GM18868 (cell line): ENCODE data around the gene GPATCH2L.
A peak's percentile ranks its signal among the peaks of the same experiment; 100 is the strongest.

Experiments
- ATAC-seq: cut with Tn5 transposase; IDR thresholded peaks from one replicate; pipeline ENCODE4 v1.9.1; 2021; ENCODE audit warnings: mild to moderate bottlenecking, moderate library complexity; ENCODE audit not compliant: unreplicated experiment

GPATCH2L gene

GRCh38 chr14:76135722-76136121 is 16.0 kb upstream of the GPATCH2L start:
- no peak for ATAC-seq

GRCh38 chr14:76136476-76137110 is 15.1 kb upstream of the GPATCH2L start:
- no peak for ATAC-seq

- ATAC-seq, result no peak
Observed at GRCh38 chr14:76138119-76138757, 13.5 kb upstream of the GPATCH2L start.

DNA sequence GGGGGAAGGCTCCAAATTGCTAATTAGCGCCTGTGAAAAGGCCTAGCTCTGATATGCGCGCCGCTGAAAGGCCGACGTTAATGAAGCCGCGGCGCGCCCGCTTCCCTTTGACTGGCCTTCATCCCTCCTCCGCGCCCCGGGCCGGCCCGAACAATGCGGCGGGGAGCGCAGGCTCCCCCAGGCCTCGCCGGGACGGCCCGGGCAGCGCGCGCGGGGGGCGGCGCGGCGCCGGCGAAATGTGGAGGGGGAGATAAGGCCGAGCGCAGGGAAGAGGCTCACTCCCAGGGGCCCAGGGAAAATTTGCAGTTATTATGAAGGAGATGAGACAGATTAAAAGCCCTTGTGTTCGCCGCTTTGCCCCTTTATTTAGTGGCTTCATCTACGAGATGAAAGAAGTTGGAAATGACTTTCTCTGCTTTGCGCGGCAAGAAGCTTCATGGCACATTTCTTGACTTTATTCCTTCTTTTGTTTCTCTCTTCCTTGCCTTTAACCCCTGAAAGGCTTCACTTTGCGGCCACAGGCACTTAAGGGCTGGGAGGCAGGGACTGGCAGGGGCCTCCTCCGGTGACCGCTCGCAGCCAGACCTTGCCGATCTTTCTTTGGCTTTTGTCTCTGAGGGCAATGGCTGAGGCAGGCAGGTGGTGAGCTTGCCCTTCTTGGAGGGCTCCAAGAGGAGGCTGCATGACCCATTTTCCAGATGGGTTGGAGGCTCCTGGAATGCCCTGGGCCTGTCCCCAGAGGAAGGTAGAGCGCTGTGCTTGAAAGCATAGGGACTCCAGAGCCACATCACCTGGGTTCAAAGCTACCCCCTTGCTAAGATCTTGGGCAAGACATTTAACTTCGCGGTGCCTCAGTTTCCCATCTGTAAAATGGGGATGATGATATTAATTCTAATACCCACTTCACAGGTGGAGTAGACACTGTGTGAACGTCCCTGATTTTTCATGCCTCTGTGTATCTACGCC is 12.7 kb upstream of the GPATCH2L start:
- no peak for ATAC-seq

- ATAC-seq, result no peak
Observed at GRCh38 chr14:76143642-76144041, 8.1 kb upstream of the GPATCH2L start.

- ATAC-seq, result no peak
Observed at GRCh38 chr14:76146976-76147375, 4.7 kb upstream of the GPATCH2L start.

- ATAC-seq, result no peak
Observed at GRCh38 chr14:76149196-76149595, 2.5 kb upstream of the GPATCH2L start.

DNA sequence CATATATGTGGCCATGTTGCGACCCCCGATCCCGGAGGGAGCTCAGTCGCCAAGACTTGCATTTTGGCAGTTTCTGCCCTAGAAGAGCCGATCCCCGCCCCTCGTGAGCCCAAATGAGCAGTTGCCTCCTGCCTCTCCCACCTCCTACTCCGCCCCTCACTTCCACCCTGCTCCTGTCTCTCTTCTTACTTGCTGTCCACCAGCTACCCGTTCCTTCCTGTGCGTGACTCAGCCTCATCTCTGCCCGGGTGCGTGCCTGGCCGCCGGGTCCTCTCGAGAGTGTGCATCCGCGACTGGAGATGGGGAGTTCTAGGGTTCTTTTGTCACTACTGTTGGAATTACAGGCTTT is 585 bp downstream of the GPATCH2L start:
- ATAC-seq, result peak; percentile 75

DNA sequence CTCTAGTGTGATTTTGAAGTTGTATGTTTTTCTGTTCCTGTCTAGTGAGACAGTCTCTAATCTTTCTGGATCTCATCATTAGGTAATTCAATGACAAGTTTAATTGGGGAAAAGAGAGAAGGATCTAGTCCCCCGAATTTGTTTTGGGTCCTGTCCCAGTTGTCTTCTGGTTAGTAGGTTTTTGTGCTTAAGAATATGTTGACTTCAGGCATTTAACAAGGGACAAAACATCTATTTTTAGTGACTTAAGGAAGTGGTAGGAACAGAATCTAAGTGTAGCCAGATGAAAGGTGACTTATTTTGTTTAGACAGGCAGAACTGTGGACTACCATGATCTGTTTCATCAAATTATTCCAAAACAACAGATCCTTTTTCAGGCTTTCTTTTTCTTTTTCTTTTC is 2.2 kb downstream of the GPATCH2L start:
- ATAC-seq, result no peak

- ATAC-seq, result no peak
Observed at GRCh38 chr14:76154539-76155126, 2.9 kb downstream of the GPATCH2L start.

GRCh38 chr14:76163668-76164363 is 12.1 kb downstream of the GPATCH2L start:
- ATAC-seq, result no peak

GRCh38 chr14:76168531-76168930 is 16.8 kb downstream of the GPATCH2L start:
- no peak for ATAC-seq

DNA sequence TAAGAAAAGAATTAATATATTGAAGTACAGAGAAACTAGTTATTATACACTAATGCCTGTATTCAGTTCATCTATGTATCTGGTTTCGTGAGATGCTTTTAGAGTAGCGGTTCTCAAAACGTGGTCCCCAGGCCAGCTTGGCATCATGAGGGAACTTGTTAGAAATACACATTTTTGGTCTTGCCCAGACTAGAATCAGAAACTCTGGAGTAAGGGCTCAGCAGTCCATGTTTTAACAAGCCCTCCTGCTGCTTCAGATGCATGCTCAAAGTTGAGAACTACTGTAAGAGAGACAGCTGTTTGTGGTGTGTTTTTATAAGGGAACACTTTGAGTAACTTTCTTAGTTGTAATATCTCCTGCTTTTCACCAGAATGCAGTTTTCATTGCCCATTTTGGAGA is 18.1 kb downstream of the GPATCH2L start:
- ATAC-seq, result no peak

- no peak for ATAC-seq
Observed at GRCh38 chr14:76174982-76175381, 23.3 kb downstream of the GPATCH2L start.

GRCh38 chr14:76175942-76176341 is 24.2 kb downstream of the GPATCH2L start:
- no peak for ATAC-seq

DNA sequence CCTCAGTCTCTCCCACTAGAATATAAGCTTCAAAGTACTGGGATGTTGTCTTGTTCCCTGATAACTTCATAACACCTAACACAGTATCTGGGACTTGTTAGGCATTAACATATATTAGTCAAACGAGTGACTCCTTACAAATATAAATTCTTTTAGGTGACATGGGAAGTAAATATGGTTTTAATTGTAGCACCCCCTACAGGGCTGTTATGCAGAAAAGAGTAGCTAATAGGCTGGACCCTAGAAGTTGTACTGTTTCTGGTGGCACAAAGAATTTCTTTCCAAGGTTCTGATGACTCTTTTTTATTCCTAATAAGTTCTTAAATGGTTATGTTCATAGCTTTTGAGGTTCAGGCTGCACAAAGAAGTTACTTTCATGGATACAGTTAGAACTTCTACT is 29.8 kb downstream of the GPATCH2L start:
- no peak for ATAC-seq

DNA sequence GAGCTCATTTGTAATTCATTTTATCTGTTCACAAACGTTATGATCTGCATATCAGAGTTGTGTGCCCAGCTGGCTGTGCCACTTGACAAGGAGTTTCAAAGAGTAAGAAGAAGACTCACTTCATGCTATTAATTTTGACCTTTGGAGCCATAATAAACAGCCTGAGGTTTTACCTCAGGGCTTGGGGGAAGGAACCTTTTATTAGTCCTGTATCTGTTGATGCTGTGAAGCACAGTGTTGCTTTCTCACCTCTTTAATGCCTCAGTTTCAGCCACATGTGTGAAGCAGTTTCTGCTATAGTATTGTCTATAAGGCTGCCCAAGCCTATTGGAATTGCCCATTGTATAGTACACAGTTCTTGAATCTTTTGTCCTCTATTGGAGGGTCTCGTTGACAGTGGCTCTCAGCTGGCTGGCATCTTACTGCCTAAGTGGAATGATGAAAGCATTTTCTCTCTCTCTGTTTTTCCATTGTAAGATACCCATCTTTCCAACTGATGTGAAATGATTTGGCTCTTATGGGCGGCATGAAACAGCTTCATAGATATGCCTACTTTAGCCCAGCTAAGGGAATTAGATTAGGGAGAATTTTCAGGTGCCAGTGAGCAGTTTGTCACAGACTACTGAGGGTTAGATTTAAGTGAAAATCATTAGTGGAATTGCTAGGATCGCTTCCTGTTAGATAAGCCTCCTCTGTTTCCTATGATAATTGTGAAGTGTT is 34.7 kb downstream of the GPATCH2L start:
- peak; percentile 84 for ATAC-seq

DNA sequence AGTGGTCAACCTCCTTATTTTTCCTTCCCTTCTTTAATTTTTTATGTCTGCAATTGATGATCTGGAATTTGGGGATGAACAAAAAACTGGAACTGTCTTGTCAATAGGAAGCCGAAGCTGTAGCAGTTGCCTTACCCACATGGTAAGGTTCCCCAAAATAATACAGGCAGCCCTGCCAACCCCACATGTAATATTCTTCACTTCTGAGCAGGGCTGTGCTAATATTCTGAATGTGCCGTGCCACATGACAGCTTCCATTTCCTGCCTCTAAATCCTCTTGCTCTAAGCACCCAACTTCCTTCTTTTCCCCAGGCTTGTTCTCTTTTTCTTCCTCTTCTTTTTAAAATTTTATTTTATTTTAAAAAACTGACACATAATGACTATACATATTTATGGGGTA is 39.6 kb downstream of the GPATCH2L start:
- peak; percentile 33 for ATAC-seq

DNA sequence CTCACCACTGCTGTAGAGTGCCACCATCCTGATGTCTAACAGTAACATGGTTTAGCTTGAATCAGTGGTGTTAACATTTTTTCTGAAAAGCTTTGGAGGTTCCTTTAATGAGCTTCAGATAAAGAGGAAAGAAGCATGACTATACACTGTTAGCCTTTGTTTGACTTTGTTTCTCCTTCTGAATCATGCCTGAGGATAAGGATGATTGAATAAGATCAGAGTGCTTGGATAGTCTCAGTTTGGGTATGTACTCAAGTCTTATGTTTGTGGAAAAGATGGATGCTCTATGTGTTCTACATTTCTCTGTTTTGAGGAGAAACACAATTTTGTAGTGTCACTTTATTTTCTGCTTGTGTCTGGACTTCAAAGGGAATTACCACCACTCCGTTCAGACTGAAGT is 42.0 kb downstream of the GPATCH2L start:
- no peak for ATAC-seq

DNA sequence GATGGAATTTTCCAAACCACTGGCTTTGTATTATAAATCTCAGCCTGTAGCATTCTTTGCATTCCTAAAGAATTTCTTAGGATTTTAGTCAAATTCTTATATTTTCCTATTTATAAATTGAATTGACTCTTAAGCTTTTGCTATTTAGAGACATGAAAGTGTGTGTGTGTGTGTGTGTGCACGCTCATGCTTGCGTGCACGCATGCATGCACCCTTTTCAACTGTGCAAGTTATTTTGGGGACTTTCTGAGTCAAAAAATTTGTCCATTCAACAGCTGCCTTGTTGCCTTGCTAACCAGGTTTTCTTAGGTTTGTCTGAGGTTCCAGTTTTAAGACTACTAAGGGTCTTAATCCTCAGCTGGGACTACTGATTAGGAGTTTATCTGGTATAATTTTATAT is 42.6 kb downstream of the GPATCH2L start:
- ATAC-seq, result peak; percentile 57
